Right cardiac atrium (tissue), 5 donors: ENCODE results near the gene STOML1. TPM values are rescaled to one million over a fixed set of nuclear protein-coding genes. Genes with fewer than 3 reads are reported as not detected.

Experiments
- ATAC-seq, 2 donors: fragments of 200-7000 bp; cut with Tn5 transposase; one replicate each; pipeline versions ENCODE4 v1.8.0 to v1.9.1; 2020; ENCODE audit warnings: moderate library complexity in 2 of 2, mild to moderate bottlenecking in 1 of 2
- DNase-seq, 3 donors: peaks; one replicate each; pipeline ENCODE4 v3.0.0-alpha.2; 2020
- H3K27ac ChIP-seq: one replicate; pipeline ENCODE4 v1.5.1; 2013; ENCODE audit warnings: mild to moderate bottlenecking, low read length, control low read depth, moderate library complexity
- H3K27me3 ChIP-seq: one replicate; pipeline ENCODE4 v1.6.1; 2013; ENCODE audit not compliant: control insufficient read depth, insufficient read depth
- H3K4me1 ChIP-seq: one replicate; pipeline ENCODE4 v1.6.1; 2013; ENCODE audit warnings: low read length; ENCODE audit not compliant: control insufficient read depth, insufficient read depth
- H3K4me3 ChIP-seq: one replicate; pipeline ENCODE4 v1.5.1; 2013; ENCODE audit warnings: low read length, control low read depth
- H3K9me3 ChIP-seq: one replicate; pipeline ENCODE4 v1.6.1; 2013; ENCODE audit warnings: low read length; ENCODE audit not compliant: control insufficient read depth
- whole genome bisulfite sequencing: extraction: QIAGEN DNeasy Blood & Tissue Kit; methylation state at CpG from one replicate; pipeline ENCODE4 v1.1.7; 2013; 5-methylcytosine and 5-hydroxymethylcytosine counted together
- intact Hi-C, 4 donors: fragments of 100-400 bp; cut with DNase I; formaldehyde crosslinking; loops; one replicate each; pipeline versions ENCODE4 v1.11.0 to v1.14.0; 2022 to 2023
- polyA plus RNA-seq: library from polyadenylated mRNA; stranded (reverse); fragments of 200-250 nt; gene quantifications from one replicate; pipeline ENCODE4 v1.2.3, GENCODE V29; 2013
- total RNA-seq, 4 donors: library from RNA; stranded (reverse); fragmentation: NEBNext Ultra II Directional; extraction: Animal tissue kit (Norgen Biotek cat#: 25700); gene quantifications; one replicate each; pipeline ENCODE4 v1.2.1, GENCODE V29; 2021
- donor health status: healthy with polysubstance abuse.
- donor health status: DM: no; HTN: yes; CAD: no.
- donor health status: DM: no; HTN: no; CAD: no.
- donor health status: DM: no; HTN: yes; CAD: no; lungs with severe emphysema.
- donor health status: DM: yes; HTN: yes; CAD: no.

STOML1 gene
- total and polyA plus RNA-seq, 5 donors, result 14.9 to 24.3 (median 17.9) TPM

DNA sequence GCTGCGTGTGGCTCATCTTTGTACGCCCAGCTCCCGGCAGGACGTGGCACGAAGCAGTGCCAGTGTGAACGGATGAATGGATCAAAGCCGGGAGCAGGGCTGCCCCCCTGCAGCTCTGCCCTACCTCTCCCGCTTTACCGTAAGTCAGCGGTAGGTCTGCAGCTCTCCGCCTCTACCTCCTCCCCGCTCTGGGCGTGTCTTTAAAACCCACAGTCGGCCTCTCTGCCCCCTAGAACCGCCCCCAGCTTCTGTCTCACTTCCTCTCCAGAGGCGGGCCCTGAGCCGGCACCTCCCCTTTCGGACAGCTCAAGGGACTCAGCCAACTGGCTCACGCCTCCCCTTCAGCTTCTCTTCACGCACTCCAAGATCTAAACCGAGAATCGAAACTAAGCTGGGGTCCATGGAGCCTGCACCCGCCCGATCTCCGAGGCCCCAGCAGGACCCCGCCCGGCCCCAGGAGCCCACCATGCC, 2.4 kb upstream of the STOML1 start, which contains the start of gene PML:
PML (plus strand) TSS at position 304 of the 471 bp plus-strand sequence; CDS start at position 401, 97 bp downstream.
- under 1% methylated on average over 27 of the region's 27 CpGs for WGBS
- intact Hi-C loops, result loop anchor here in 1 of 4 donors (5.0 kb wide), 1 partner anchor 48 kb away; no protein-coding TSS in a partner anchor
- no peaks in the 10 kb centered on the region for H3K9me3 ChIP-seq
- ATAC-seq (peak; percentile 86 to 90), DNase-seq (peak; percentile 98 to 99 (median 98))
- H3K4me3 ChIP-seq, result peak within 1 kb of the TSS; percentile 96
- H3K4me1 ChIP-seq, result peaks cover 10% of the 10 kb centered on the region
- H3K27me3 ChIP-seq, result no peaks in the 10 kb centered on the region
- H3K27ac ChIP-seq, result peak within 1 kb of the TSS; percentile 97

DNA sequence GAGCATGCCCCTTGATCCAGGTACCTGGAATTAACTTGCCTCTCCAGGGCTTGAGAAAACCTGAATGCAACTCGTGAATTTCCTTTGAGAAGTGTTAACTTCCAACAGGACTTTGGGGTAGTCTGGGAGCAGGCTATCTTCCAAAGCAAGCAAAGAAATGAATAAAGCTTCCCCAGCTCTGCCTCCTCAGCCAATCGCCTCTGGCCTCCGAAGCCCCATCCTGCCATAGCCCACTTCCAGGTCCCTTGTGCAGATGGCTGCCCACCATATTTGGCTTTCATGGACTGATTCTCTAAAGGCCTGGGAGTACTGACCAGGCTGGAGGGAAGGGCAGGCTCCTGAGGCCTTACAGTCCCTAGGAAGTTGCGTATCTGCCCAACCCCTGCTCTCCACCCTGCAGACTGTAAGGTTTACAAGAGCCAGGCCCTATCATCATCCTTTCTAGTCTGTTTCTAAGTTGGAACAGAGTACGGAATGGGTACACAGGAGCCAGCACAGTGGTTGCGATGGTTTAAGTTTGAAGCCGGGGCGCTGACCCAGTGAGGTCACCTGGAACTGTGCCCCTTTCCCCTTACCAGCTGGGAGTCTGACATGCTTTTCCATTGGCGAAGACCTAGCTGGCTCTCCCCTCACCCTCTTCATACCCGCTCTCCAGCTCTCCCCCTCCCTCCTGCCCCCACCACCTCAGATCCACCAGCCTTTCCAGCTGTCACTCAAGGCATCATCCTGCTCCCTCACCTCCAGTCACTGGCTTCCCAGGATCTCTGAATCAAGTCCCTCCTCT, 1.3 kb upstream of the STOML1 start:
- H3K9me3 ChIP-seq, result no peaks in the 10 kb centered on the region

DNA sequence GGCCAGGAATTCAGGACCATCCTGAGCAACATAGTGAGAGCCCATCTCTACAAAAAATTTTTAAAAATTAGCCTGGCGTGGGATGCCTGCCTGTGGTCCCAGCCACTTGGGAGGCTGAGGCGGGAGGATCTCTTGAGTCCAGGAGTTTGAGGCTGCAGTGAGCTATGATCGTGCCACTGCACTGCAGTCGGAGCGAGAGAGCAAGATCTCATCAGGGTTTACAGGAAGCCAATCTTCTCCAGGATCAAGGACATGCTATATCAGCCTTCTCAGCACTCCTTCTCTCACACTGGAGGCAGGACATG, 451 bp upstream of the STOML1 start:
- Histone ChIP-seq H3K27ac (peak overlapping the region; percentile 80), H3K27me3 (no peaks in the 10 kb centered on the region), H3K9me3 (no peaks in the 10 kb centered on the region), H3K4me1 (peaks cover 14% of the 10 kb centered on the region), H3K4me3 (no peak overlapping the region)
- ATAC-seq (no peak), DNase-seq (no peak)
- 75% methylated on average over 5 of the region's 5 CpGs for WGBS
- intact Hi-C loops, result loop anchor here in 1 of 4 donors (5.0 kb wide), 1 partner anchor 50 kb away; no protein-coding TSS in a partner anchor

More for the DNA sequence above, 1.3 kb upstream of the STOML1 start:
- intact Hi-C loops, result loop anchor here in 1 of 4 donors (5.0 kb wide), 1 partner anchor 49 kb away; no protein-coding TSS in a partner anchor
- 90% methylated on average over 10 of the region's 10 CpGs for WGBS
- H3K27ac ChIP-seq, result no peak overlapping the region
- H3K27me3 ChIP-seq, result no peaks in the 10 kb centered on the region
- no peak overlapping the region for H3K4me3 ChIP-seq
- peaks cover 14% of the 10 kb centered on the region for H3K4me1 ChIP-seq
- ATAC-seq, result no peak
- DNase-seq, result no peak

DNA sequence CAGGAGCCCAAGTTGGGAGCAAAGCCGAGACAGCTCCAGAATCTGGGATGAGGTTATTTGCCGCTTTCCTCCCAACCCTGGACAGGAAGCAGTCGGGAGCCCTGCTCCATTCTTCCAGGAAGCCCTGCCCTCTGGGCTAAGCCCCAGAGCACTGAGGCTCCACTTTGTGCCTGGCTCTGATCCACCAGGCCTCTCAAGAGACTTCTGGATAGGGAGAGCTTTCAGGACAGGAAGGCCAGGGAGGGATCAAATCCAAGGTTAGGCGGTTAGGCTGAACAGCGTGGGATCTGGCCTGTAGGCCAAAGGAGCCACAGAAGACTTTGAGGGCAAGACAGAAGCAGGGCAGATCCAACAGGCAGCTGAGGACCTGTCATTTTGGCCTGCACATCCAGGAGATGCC, 835 bp downstream of the STOML1 start:
- Histone ChIP-seq H3K27ac (peak overlapping the region; percentile 93), H3K9me3 (no peaks in the 10 kb centered on the region), H3K4me1 (peaks cover 20% of the 10 kb centered on the region), H3K27me3 (no peaks in the 10 kb centered on the region), H3K4me3 (peak overlapping the region; percentile 85)
- ATAC-seq (peak; percentile 75 to 80), DNase-seq (peak; percentile 90 to 94 (median 93))
- 23% methylated on average over 5 of the region's 5 CpGs for WGBS
- intact Hi-C loops, result loop anchor here in 1 of 4 donors (5.0 kb wide), 1 partner anchor 51 kb away; no protein-coding TSS in a partner anchor

DNA sequence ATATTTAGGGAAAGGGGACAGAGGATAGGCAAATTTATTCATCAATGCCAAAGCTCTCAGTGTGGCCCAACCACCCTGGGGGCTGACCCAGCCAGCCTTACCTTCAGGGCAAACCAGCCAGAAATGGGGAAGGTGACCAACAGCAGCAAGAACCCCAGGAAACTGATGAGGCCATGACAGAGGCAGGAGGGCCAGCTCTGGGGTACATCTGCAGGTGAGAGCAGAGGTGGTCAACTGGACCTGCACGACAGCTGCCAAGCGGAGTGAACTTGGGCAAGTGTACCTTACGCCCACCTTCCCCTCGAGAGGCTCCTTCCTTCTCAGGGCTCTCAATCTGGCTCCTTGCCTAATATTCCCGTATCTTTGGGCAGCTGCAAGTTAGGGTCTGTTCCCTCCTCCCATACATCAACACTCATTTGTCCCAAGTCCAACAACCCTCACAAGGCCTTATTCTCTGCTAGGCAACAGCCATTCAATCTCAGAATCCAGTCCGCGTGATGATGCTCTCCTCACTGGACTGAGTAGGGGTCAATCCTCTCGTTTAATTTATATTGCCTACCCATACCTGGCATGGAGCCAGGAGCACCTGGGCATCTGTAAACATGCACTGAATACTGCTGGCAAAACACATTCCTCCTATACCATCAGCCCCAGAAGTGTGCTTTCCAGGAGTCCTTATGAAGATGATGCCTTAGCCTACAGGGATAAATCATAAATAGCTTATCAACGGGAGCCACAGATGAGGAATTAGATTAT, 1.7 kb downstream of the STOML1 start:
- intact Hi-C loops, result loop anchor here in 1 of 4 donors (5.0 kb wide), 1 partner anchor 52 kb away; no protein-coding TSS in a partner anchor
- Histone ChIP-seq H3K27me3 (no peaks in the 10 kb centered on the region), H3K4me3 (no peak overlapping the region), H3K4me1 (peaks cover 25% of the 10 kb centered on the region), H3K9me3 (no peaks in the 10 kb centered on the region), H3K27ac (peak overlapping the region; percentile 93)
- WGBS, result 64% methylated on average over 9 of the region's 9 CpGs
- peak in 1 of 3 donors; percentile 55 for DNase-seq
- no peak for ATAC-seq

DNA sequence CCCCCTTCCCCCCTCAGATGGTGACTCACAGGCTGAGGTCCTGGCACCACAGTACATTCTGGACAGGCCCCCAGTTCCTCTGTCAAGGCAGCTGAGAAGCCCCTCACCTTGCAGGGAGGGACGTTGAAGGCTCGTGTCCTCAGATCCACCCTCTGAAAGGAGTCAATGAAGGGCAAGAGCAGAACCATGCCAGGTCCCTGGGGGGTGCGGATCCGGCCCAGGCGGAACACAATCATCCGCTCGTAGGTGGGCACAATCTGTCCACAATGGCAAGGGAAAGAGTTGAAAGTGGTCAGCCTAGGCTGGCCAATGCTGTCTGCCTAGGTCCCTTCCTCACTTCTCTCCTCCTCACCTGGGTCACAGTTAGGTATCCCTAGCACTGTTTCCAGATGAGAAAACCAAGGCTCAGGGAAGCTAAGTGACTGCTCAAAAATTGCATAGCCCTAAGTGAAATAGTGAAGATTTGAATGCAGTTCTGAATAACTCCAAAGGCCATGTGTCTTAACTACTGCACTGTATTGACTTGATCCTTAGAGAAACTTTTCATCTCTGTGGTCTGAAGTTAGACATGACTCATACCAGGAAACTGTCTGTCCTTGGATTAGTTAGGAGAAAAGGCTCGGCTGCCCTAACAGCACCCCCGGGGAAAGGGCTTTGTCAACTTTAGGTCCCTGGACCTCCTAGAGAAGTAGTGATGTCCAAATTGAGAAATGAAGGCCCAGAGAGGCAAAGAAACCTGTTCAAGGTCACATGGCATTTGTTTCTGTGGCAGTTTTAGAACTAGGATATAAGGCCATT, 2.9 kb downstream of the STOML1 start:
- peak in 1 of 2 donors; percentile 19 for ATAC-seq
- peak overlapping the region; percentile 40 for H3K27ac ChIP-seq
- DNase-seq, result peak in 1 of 3 donors; percentile 59

DNA sequence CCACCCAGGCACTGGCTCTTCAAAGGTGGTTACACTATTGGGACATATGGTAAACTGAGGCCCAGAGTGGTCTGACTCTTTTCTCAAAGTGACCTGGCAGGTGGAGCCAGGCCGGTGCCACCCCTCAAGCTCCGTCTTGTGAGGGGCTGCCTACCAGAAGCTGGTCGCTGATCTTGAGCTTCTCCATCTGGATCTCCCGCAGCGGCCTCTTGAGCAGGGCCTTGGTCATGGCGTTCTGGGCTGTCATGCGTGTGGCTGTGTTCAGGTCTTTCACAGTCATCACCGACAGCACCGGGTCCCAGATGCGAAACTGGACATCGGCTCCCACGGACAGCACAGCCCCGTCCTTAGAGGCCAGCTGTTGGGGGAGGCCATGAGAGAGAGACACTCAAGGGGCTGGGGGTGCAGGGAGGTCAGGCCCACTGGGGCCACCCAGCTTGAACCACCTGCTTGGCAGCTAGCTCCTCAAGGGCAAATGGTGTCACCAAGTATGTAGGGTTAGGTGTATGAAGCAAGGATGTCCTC, 3.6 kb downstream of the STOML1 start:
- H3K27ac ChIP-seq, result peak overlapping the region; percentile 31
- intact Hi-C loops, result no loop called here

More for the DNA sequence above, 2.9 kb downstream of the STOML1 start:
- Histone ChIP-seq H3K27me3 (no peaks in the 10 kb centered on the region), H3K4me1 (peaks cover 37% of the 10 kb centered on the region), H3K4me3 (no peak overlapping the region), H3K9me3 (no peaks in the 10 kb centered on the region)
- 71% methylated on average over 9 of the region's 9 CpGs for WGBS
- intact Hi-C loops, result no loop called here

DNA sequence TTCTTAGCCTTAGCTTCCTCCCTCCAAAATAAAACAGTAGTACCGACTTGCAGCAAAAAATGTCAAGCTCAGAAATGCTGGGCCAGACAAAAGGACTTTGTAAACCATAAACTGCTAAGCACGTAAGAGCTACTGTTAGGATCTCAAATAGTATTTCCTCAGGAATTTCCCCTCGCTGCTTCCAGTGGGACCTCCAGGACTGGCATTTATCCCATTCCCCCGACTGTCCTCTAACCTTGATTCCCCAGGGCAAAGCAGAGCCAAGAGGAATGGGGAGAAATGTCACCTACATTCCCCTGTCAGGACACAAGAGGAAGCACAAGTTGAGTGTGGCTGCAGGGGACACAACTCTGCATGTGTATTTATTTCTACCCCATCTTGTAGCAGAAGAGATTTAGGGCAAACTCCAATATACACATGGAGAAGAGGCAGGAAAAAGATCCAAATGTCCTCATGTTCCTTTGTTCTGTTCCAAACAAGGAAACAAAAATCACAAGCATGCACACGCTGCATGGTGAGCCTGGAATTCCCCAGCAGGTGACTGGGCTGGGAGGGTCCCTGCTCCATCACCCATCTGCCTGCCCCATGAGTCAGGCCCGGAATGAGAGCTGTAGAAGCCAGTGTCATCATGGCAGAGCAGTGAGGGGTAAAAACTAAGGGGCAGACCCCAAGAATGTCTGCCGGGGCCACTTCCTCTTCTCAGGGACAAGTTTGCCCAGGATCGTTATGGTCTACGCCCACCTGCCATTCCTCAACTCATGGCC, 4.2 kb downstream of the STOML1 start:
- WGBS, result 58% methylated on average over 9 of the region's 9 CpGs
- Histone ChIP-seq H3K27me3 (no peaks in the 10 kb centered on the region), H3K4me1 (peaks cover 38% of the 10 kb centered on the region), H3K9me3 (no peaks in the 10 kb centered on the region), H3K27ac (peak overlapping the region; percentile 78), H3K4me3 (no peak overlapping the region)
- intact Hi-C loops, result no loop called here
- ATAC-seq (no peak), DNase-seq (no peak)

More for the DNA sequence above, 3.6 kb downstream of the STOML1 start:
- 96% methylated on average over 13 of the region's 13 CpGs for WGBS
- Histone ChIP-seq H3K4me3 (no peak overlapping the region), H3K27me3 (no peaks in the 10 kb centered on the region), H3K9me3 (no peaks in the 10 kb centered on the region), H3K4me1 (peaks cover 36% of the 10 kb centered on the region)
- DNase-seq (peak in 1 of 3 donors; percentile 56), ATAC-seq (no peak)

DNA sequence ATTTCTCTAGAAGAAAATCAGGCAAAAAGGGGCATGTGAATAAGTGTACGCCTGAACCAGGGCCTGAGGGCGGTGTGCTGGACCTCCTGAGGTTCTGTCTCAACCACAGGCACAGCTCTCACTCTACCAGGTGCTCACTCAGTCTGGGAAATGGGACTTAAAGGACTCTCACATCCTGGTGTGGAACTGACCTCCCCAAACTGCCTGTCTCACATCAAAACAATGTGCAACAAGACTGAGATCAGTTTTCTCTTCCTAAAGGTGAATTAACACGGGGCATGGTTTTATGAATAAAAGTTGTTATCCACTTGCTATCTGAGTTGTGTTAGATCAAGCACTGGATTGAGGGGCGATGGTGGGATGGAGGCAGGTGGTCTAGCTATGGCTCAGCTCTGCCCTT, 4.8 kb downstream of the STOML1 start:
- peak overlapping the region; percentile 78 for H3K27ac ChIP-seq
- peaks cover 41% of the 10 kb centered on the region for H3K4me1 ChIP-seq
- DNase-seq (no peak), ATAC-seq (no peak)
- WGBS, result 74% methylated on average over 4 of the region's 4 CpGs
- no peak overlapping the region for H3K4me3 ChIP-seq
- intact Hi-C loops, result no loop called here
- no peaks in the 10 kb centered on the region for H3K9me3 ChIP-seq
- H3K27me3 ChIP-seq, result no peaks in the 10 kb centered on the region

DNA sequence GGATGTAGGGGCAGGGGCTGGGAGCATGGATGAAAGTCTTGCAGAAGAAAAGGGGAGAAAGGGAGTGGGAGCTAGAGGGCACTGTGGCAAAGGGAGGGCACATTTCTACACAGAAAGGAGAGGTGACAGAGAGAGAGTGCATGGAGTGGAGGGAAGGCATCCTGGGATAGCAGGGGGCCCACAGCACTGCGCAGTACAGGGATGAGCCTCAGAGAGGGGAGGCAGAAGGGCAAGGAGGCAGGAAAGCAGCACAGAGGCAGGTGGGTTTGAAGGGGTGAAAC, 5.4 kb downstream of the STOML1 start:
- intact Hi-C loops, result no loop called here
- WGBS, result 91% methylated on average over 1 of the region's 1 CpG
- Histone ChIP-seq H3K4me3 (no peak overlapping the region), H3K4me1 (peaks cover 46% of the 10 kb centered on the region), H3K27ac (peak overlapping the region; percentile 78), H3K9me3 (no peaks in the 10 kb centered on the region), H3K27me3 (no peaks in the 10 kb centered on the region)
- no peak for ATAC-seq
- DNase-seq, result no peak
